ENCODE measurements around the gene PAPPA. TPM values are rescaled to one million over a fixed set of nuclear protein-coding genes. Genes with fewer than 3 reads are reported as not detected.
A peak's percentile ranks its signal among the peaks of the same experiment; 100 is the strongest.

The PAPPA gene
- total and polyA plus RNA-seq, 9 of the 15 experiments (the other 6 are each of a cell fraction or from before 2014, with no cell fraction given): 0.06 to 0.18 (median 0.11) TPM

DNA sequence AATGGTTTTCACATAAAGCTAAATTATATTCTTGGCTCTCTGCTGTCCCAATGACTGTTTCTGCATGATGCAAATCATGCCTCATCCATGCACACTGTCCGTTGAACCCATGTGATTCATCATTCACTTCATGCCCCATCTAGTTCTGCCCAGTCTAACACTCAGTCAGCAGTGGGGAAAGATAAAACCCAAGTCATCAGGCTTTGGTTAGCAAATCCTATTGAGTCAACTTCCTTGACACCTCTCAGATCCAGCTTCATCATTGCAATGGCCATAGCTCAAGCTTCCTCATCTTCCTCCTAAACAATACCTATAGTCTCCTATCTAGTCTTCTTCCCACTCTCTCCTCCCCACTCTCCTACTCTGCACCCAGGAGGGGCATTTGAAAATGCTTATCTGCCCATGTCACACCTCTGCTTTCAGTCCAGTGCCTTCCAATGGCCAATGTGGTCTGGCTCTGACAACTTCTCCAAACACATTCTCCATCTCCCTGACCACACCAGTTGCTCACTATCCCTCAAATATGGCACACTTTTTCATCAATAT lies 267.5 kb downstream of the PAPPA start (continued):
- peak; percentile 74 for TF ChIP-seq ATF3 (IDR thresholded peaks at IDR 0.05)
- TF ChIP-seq ATF3 (CRISPR knock-in tag; conservative IDR thresholded peaks at IDR 0.05): no peak
- peak; percentile 80 for TF ChIP-seq L3MBTL2 (IDR thresholded peaks at IDR 0.05)
- TF ChIP-seq HMGN3 (IDR thresholded peaks at IDR 0.05; ENCODE audit: borderline replicate concordance, extremely low read depth, insufficient read length, low read depth, low read length): no peak
- TF ChIP-seq, protein P1, sequence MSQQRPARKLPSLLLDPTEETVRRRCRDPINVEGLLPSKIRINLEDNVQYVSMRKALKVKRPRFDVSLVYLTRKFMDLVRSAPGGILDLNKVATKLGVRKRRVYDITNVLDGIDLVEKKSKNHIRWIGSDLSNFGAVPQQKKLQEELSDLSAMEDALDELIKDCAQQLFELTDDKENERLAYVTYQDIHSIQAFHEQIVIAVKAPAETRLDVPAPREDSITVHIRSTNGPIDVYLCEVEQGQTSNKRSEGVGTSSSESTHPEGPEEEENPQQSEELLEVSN (IDR thresholded peaks at IDR 0.05; ENCODE audit: borderline replicate concordance in 1 of 2, extremely low read depth in 1 of 2, insufficient read depth in 1 of 2, insufficient read length in 1 of 2, low read depth in 1 of 2, low read length in 1 of 2, poor library complexity in 1 of 2, severe bottlenecking in 1 of 2): no peak
- no peak for TF ChIP-seq FOS (IDR thresholded peaks at IDR 0.05; ENCODE audit: extremely low read depth, insufficient read length)
- TF ChIP-seq ARID1B (IDR thresholded peaks at IDR 0.05): peak; percentile 67
- TF ChIP-seq PRPF4 (IDR thresholded peaks at IDR 0.05; ENCODE audit: insufficient read depth, low read depth, low read length, poor library complexity, severe bottlenecking): no peak
- TF ChIP-seq EGR1 (conservative IDR thresholded peaks at IDR 0.05): no peak
- TF ChIP-seq NEUROD1 (IDR thresholded peaks at IDR 0.05; ENCODE audit: borderline replicate concordance, low read depth, low read length, partially characterized antibody): no peak
- TF ChIP-seq MYNN (IDR thresholded peaks at IDR 0.05): peak; percentile 67
- TF ChIP-seq MYNN (CRISPR knock-in tag; IDR thresholded peaks at IDR 0.05): no peak
- TF ChIP-seq SMC3 (conservative IDR thresholded peaks at IDR 0.05; ENCODE audit: insufficient read depth, low read depth, low read length): no peak
- no peak for TF ChIP-seq POLR3A (IDR thresholded peaks at IDR 0.05; ENCODE audit: borderline replicate concordance, extremely low read depth, insufficient read depth, insufficient read length)
- 0 out of 4 replicates have a peak, but pooled peaks of 1 of the 2 experiments have one; percentile 56 for TF ChIP-seq HDAC1 (IDR thresholded peaks at IDR 0.05)
- TF ChIP-seq POLR3G (IDR thresholded peaks at IDR 0.05; ENCODE audit: extremely low read depth, insufficient read length, insufficient replicate concordance): no peak
- no peak for TF ChIP-seq FOXK2 (conservative IDR thresholded peaks at IDR 0.05 in 1 of 2, IDR thresholded peaks at IDR 0.05 in 1 of 2; ENCODE audit: low read depth in 2 of 2)
- no peak for TF ChIP-seq AFF4 (CRISPR knock-in tag; IDR thresholded peaks at IDR 0.05)
- TF ChIP-seq MEF2D (tag; conservative IDR thresholded peaks at IDR 0.05; ENCODE audit: low read depth): peak; percentile 67; the same call in 1 of the 2 replicates
- no peak for TF ChIP-seq JUNB (CRISPR knock-in tag; conservative IDR thresholded peaks at IDR 0.05)
- TF ChIP-seq ZNF75A (CRISPR knock-in tag; IDR thresholded peaks at IDR 0.05): no peak
- TF ChIP-seq USF1 (CRISPR knock-in tag; IDR thresholded peaks at IDR 0.05): 0 out of 2 replicates have a peak, but pooled peaks have one; percentile 15
